CD4-positive, alpha-beta T cell treated with Interleukin-2 at 100 ng/mL for 4 hours (primary cell): ENCODE results near the gene OBP2A.
"Not testable (repeated sequence)": the region's sequence is repeated elsewhere in the genome, so short reads cannot be mapped to it uniquely, and the experiment has no call there.

Source experiments
- DNase-seq: peaks from one replicate; pipeline ENCODE4 v3.0.0-alpha.2; 2020; ENCODE audit warnings: low spot score

The OBP2A gene

GRCh38 chr9:135526730-135527571 is 19.0 kb upstream of the OBP2A start:
- no peak for DNase-seq

- not testable (repeated sequence) for DNase-seq
These were observed 17.0 kb upstream of the OBP2A start for GRCh38 chr9:135528842-135529435.

GRCh38 chr9:135530146-135530545 is 15.8 kb upstream of the OBP2A start:
- no peak for DNase-seq

GRCh38 chr9:135531096-135531495 is 14.8 kb upstream of the OBP2A start:
- no peak for DNase-seq

- DNase-seq = no peak
These were observed 12.8 kb upstream of the OBP2A start for GRCh38 chr9:135533113-135533512.

GRCh38 chr9:135533674-135534073 is 12.3 kb upstream of the OBP2A start:
- DNase-seq = no peak

GRCh38 chr9:135534192-135534711 is 11.7 kb upstream of the OBP2A start:
- DNase-seq = not testable (repeated sequence)

GRCh38 chr9:135534826-135535225 is 11.1 kb upstream of the OBP2A start:
- not testable (repeated sequence) for DNase-seq

GRCh38 chr9:135535631-135536030 is 10.3 kb upstream of the OBP2A start:
- not testable (repeated sequence) for DNase-seq

- no peak for DNase-seq
These were observed 9.7 kb upstream of the OBP2A start for GRCh38 chr9:135536216-135536615.

- DNase-seq = not testable (repeated sequence)
These were observed 2.5 kb upstream of the OBP2A start for GRCh38 chr9:135543262-135543894.

GRCh38 chr9:135544981-135545635 is 818 bp upstream of the OBP2A start:
- no peak for DNase-seq

GRCh38 chr9:135546792-135547617 is 1.1 kb downstream of the OBP2A start:
- DNase-seq = not testable (repeated sequence)

GRCh38 chr9:135547756-135548736 is 2.1 kb downstream of the OBP2A start:
- DNase-seq = no peak

GRCh38 chr9:135549478-135550343 is 3.8 kb downstream of the OBP2A start:
- not testable (repeated sequence) for DNase-seq

GRCh38 chr9:135550344-135550918 is 4.5 kb downstream of the OBP2A start:
- DNase-seq = no peak

GRCh38 chr9:135551031-135551430 is 5.1 kb downstream of the OBP2A start:
- no peak for DNase-seq

GRCh38 chr9:135551456-135551855 is 5.5 kb downstream of the OBP2A start:
- DNase-seq = no peak
